GM12878 (cell line): ENCODE measurements around the gene FGF14. TPM values are rescaled to one million over a fixed set of nuclear protein-coding genes. Genes with fewer than 3 reads are reported as not detected.

Experiments
- ATAC-seq: fragments of 200-7000 bp; cut with Tn5 transposase; 3 replicates; pipeline ENCODE4 v1.9.1; 2020; ENCODE audit warnings: mild to moderate bottlenecking, moderate library complexity
- BruUV-seq: library from RNA; stranded (reverse); fragments of 400-500 nt; replicated peaks from 2 replicates; lab custom pipeline; 2021; lab: Mats Ljungman, UMichigan
- CTCF ChIA-PET: fragments of 300-600 bp; sonication (Branson Sonifier 250); formaldehyde crosslinking; extraction: SDS; loops from one replicate; lab custom pipeline; 2021; ENCODE audit warnings: inconsistent platforms; lab: Yijun Ruan, JAX
- POLR2A ChIA-PET: fragments of 350-600 bp; formaldehyde crosslinking; extraction: SDS; loops from one replicate; lab custom pipeline; 2021; ENCODE audit warnings: inconsistent platforms; lab: Charles Lee
- RAD21 ChIA-PET: fragments of 300-600 bp; sonication (Branson Sonifier 250); formaldehyde crosslinking; loops from one replicate; lab custom pipeline; 2023; ENCODE audit warnings: antibody characterized with exemption; ENCODE audit not compliant: unreplicated experiment; lab: Charles Lee
- SMC1A ChIA-PET: fragments of 300-600 bp; sonication (Branson Sonifier 250); formaldehyde crosslinking; loops from one replicate; lab custom pipeline; 2023; ENCODE audit not compliant: unreplicated experiment, uncharacterized antibody; lab: Charles Lee
- DNase-seq: peaks from one replicate; pipeline ENCODE4 v3.0.0-alpha.2; 2011; ENCODE audit warnings: low read depth, low spot score
- FAIRE-seq: peaks from 3 replicates; lab custom pipeline; 2011; peaks lifted over from hg19 to GRCh38; lab: Jason Lieb, UNC
- H2AFZ ChIP-seq: 2 replicates; pipeline ENCODE4 v1.6.0; 2011; ENCODE audit warnings: low read depth, low read length, control low read depth; ENCODE audit not compliant: control insufficient read depth
- H3K27ac ChIP-seq: 2 replicates; pipeline ENCODE4 v1.5.1; 2011; ENCODE audit warnings: control low read depth; ENCODE audit not compliant: control insufficient read depth, insufficient read depth
- H3K27me3 ChIP-seq, 2 experiments: replicated peaks in 1 of 2; 2 replicates each; pipeline versions ENCODE4 v1.6.0 to v1.6.1; 2011; ENCODE audit warnings: low read length in 1 of 2; ENCODE audit not compliant: control insufficient read depth in 2 of 2, insufficient read depth in 2 of 2
- H3K36me3 ChIP-seq, 2 experiments: 2 replicates each; pipeline ENCODE4 v1.5.1; 2011; ENCODE audit warnings: low read length in 1 of 2; ENCODE audit not compliant: control insufficient read depth in 2 of 2, insufficient read depth in 2 of 2
- H3K4me1 ChIP-seq: 2 replicates; pipeline ENCODE4 v1.6.1; 2011; ENCODE audit warnings: mild to moderate bottlenecking, low read length, moderate library complexity, mixed read lengths; ENCODE audit not compliant: control insufficient read depth, insufficient read depth
- H3K4me2 ChIP-seq: 2 replicates; pipeline ENCODE4 v1.6.0; 2011; ENCODE audit warnings: control low read depth; ENCODE audit not compliant: control insufficient read depth, insufficient read depth
- H3K4me3 ChIP-seq: fragments of 200-600 bp; sonication (generic); 2 replicates; pipeline ENCODE4 v1.5.1; 2016
- H3K79me2 ChIP-seq: 2 replicates; pipeline ENCODE4 v1.6.0; 2011; ENCODE audit warnings: low read length; ENCODE audit not compliant: control insufficient read depth, insufficient read depth
- H3K9ac ChIP-seq: 2 replicates; pipeline ENCODE4 v1.8.0; 2011; ENCODE audit warnings: low read length, control low read depth, mixed read lengths; ENCODE audit not compliant: control insufficient read depth, insufficient read depth
- H3K9me3 ChIP-seq: replicated peaks from 3 replicates; pipeline ENCODE4 v1.5.1; 2011; ENCODE audit warnings: mild to moderate bottlenecking, low read length; ENCODE audit not compliant: control insufficient read depth, insufficient read depth
- H4K20me1 ChIP-seq: 2 replicates; pipeline ENCODE4 v1.6.0; 2011; ENCODE audit not compliant: control insufficient read depth, insufficient read depth
- KDM1A ChIP-seq: fragments of 200-600 bp; sonication (generic); IDR thresholded peaks from 2 replicates; pipeline ENCODE4 v1.6.1; 2016; ENCODE audit warnings: borderline replicate concordance
- NFXL1 ChIP-seq: fragments of 450-650 bp; IDR thresholded peaks from 2 replicates; pipeline ENCODE4 v1.6.1; 2017; ENCODE audit warnings: antibody characterized with exemption, mild to moderate bottlenecking, borderline replicate concordance
- SIX5 ChIP-seq: IDR thresholded peaks from 2 replicates; pipeline ENCODE4 v1.6.1; 2011; ENCODE audit warnings: mild to moderate bottlenecking, low read depth, low read length, moderate library complexity; ENCODE audit not compliant: severe bottlenecking
- ZZZ3 ChIP-seq: IDR thresholded peaks from 2 replicates; pipeline ENCODE4 v1.6.1; 2011; ENCODE audit warnings: low read depth; ENCODE audit not compliant: control insufficient read depth, insufficient read length
- WGBS: methylation state at CpG from one replicate; pipeline ENCODE4 v1.1.6; 2016; ENCODE audit warnings: low lambda C conversion rate; ENCODE audit not compliant: insufficient replicate concordance, insufficient coverage; ENCODE audit errors: missing lambda C conversion rate; 5-methylcytosine and 5-hydroxymethylcytosine counted together
- in situ Hi-C: fragments of 300-500 bp; cut with MboI; formaldehyde crosslinking; loops from 9 replicates; pipeline ENCODE4 v1.14.3; 2018; ENCODE audit warnings: mixed read lengths
- intact Hi-C: fragments of 100-400 bp; cut with micrococcal nuclease; formaldehyde crosslinking; loops from one replicate; pipeline ENCODE4 v1.14.2; 2022; ENCODE audit not compliant: unreplicated experiment
- polyA plus RNA-seq, 11 experiments: library from polyadenylated mRNA; depleted of rRNA in 4 of 11; unstranded in 6 of 11; stranded (reverse) in 5 of 11; fragments of >200 nt; fragmentation: Nextera tagmentation in 4 of 11; fragmentation: Illumina TruSeq in 1 of 11; extraction: Ambion mirVana in 4 of 11; extraction: Trizol in 1 of 11; gene quantifications; 1 replicate in 1 of 11; 2 replicates in 10 of 11; pipeline versions ENCODE4 v1.2.1 to v1.2.3, GENCODE V29; 2011 to 2016; ENCODE audit warnings: inconsistent platforms in 2 of 11, missing spikeins in 2 of 11, low read depth in 1 of 11
- total RNA-seq, 4 experiments: library from RNA; depleted of rRNA in 3 of 4; stranded (reverse); fragments of >200 nt in 3 of 4; fragmentation: Illumina TruSeq in 1 of 4; extraction: Trizol in 1 of 4; gene quantifications; 2 replicates each; pipeline versions ENCODE4 v1.2.1 to v1.2.3, GENCODE V29; 2013 to 2021
- TF ChIP-seq, protein P1 (sequence below): IDR thresholded peaks from 2 replicates; pipeline ENCODE4 v1.6.1; 2012; ENCODE audit warnings: low read depth, low read length, improper control_type of control experiment
- TF ChIP-seq, protein P2 (sequence below): fragments of 150-350 bp; IDR thresholded peaks from 2 replicates; pipeline ENCODE4 v1.6.1; 2014; ENCODE audit warnings: mild to moderate bottlenecking, low read depth, low read length
- TF ChIP-seq, protein P3 (sequence below): IDR thresholded peaks from 2 replicates; pipeline ENCODE4 v1.6.1; 2011; ENCODE audit warnings: borderline replicate concordance, low read depth, mild to moderate bottlenecking, moderate library complexity, mixed read lengths, low read length; ENCODE audit not compliant: insufficient read depth; ENCODE audit errors: extremely low read length
- TF ChIP-seq, protein P4 (sequence below): fragments of 450-650 bp; IDR thresholded peaks from 2 replicates; pipeline ENCODE4 v1.6.1; 2017; ENCODE audit warnings: borderline replicate concordance

The FGF14 gene
- total and polyA plus RNA-seq, 10 of the 15 experiments (the other 5 are each of a cell fraction or from before 2014, with no cell fraction given): under 0.01 to 0.44 (median 0.04) TPM

DNA sequence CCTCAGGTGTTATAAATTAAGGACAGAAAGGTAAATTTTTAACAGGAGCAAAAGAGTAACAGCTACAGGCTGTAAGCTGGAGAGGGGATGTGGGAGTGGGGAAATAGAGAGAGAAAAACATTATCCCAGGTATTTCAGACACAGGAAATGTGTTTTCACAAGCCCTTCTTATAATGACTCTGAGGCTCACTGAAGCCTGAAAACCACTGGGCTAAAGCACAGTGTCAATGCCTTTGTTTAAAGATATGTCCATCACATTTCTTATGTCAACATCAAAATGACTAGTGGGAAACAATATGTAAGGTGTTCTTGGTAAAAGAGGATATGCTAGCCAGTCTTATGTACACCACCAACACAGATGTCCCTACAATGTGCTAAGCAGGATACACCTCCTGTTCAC lies 365.9 kb downstream of the FGF14 start:
- Histone ChIP-seq H3K4me3 (no peak overlapping the region), H3K36me3 (no peaks in the 10 kb centered on the region), H3K9me3 (no peaks in the 10 kb centered on the region), H3K27me3 (no peaks in the 10 kb centered on the region), H3K4me2 (no peak overlapping the region), H3K4me1 (no peaks in the 10 kb centered on the region), H3K27ac (no peak overlapping the region), H3K9ac (no peak overlapping the region), H2AFZ (no peak overlapping the region), H4K20me1 (no peaks in the 10 kb centered on the region), H3K79me2 (no peaks in the 10 kb centered on the region)
- SMC1A ChIA-PET: no interaction called here
- CTCF ChIA-PET: no interaction called here
- in situ Hi-C loops: no loop called here
- no TSS peak for BruUV-seq
- DNase-seq (no peak), ATAC-seq (peak; percentile 54), FAIRE-seq (no peak)
- intact Hi-C loops: no loop called here
- POLR2A ChIA-PET: no interaction called here
- TF ChIP-seq SIX5 (no peak), ZZZ3 (no peak)
- RAD21 ChIA-PET: no interaction called here

DNA sequence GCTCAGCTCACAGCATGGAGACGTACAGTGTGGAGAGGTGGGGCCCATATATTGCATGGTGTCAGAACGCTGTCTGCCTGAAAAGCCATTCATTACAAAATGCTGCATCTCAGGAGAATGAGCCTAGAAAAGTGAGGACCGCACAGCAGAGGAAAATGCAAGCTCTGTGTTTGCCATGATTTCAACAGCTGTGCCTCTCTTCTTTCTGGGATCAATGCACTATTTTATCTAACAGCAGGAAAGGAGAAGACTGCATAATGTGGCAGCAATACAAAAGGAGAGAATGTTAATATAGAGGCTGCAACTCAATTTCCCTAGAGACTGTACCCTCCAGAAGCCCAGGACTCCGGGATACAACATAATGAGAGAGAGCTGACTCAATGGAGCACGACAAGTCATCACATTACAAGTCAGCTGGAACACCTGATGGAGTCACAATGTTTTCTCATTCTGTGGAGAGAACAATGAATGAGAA lies 368.0 kb downstream of the FGF14 start:
- POLR2A ChIA-PET: no interaction called here

More for the DNA sequence above, 368.0 kb downstream of the FGF14 start:
- TF ChIP-seq, protein P1, sequence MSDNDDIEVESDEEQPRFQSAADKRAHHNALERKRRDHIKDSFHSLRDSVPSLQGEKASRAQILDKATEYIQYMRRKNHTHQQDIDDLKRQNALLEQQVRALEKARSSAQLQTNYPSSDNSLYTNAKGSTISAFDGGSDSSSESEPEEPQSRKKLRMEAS: no peak
- TF ChIP-seq, protein P2, sequence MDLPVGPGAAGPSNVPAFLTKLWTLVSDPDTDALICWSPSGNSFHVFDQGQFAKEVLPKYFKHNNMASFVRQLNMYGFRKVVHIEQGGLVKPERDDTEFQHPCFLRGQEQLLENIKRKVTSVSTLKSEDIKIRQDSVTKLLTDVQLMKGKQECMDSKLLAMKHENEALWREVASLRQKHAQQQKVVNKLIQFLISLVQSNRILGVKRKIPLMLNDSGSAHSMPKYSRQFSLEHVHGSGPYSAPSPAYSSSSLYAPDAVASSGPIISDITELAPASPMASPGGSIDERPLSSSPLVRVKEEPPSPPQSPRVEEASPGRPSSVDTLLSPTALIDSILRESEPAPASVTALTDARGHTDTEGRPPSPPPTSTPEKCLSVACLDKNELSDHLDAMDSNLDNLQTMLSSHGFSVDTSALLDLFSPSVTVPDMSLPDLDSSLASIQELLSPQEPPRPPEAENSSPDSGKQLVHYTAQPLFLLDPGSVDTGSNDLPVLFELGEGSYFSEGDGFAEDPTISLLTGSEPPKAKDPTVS: no peak
- TF ChIP-seq, protein P3, sequence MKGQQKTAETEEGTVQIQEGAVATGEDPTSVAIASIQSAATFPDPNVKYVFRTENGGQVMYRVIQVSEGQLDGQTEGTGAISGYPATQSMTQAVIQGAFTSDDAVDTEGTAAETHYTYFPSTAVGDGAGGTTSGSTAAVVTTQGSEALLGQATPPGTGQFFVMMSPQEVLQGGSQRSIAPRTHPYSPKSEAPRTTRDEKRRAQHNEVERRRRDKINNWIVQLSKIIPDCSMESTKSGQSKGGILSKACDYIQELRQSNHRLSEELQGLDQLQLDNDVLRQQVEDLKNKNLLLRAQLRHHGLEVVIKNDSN: no peak
- no peak for TF ChIP-seq NFXL1
- TF ChIP-seq, protein P4, sequence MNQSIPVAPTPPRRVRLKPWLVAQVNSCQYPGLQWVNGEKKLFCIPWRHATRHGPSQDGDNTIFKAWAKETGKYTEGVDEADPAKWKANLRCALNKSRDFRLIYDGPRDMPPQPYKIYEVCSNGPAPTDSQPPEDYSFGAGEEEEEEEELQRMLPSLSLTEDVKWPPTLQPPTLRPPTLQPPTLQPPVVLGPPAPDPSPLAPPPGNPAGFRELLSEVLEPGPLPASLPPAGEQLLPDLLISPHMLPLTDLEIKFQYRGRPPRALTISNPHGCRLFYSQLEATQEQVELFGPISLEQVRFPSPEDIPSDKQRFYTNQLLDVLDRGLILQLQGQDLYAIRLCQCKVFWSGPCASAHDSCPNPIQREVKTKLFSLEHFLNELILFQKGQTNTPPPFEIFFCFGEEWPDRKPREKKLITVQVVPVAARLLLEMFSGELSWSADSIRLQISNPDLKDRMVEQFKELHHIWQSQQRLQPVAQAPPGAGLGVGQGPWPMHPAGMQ: no peak
- TF ChIP-seq KDM1A: no peak
- in situ Hi-C loops (no loop called here), intact Hi-C loops (no loop called here)
- 2% methylated on average over 5 of the region's 5 CpGs for WGBS
- Histone ChIP-seq H3K9me3 (no peaks in the 10 kb centered on the region), H4K20me1 (no peaks in the 10 kb centered on the region), H3K4me3 (no peak overlapping the region), H3K4me1 (no peaks in the 10 kb centered on the region), H2AFZ (no peak overlapping the region), H3K9ac (no peak overlapping the region), H3K27me3 (no peaks in the 10 kb centered on the region), H3K79me2 (no peaks in the 10 kb centered on the region), H3K36me3 (no peaks in the 10 kb centered on the region), H3K4me2 (no peak overlapping the region), H3K27ac (no peak overlapping the region)
- ChIA-PET SMC1A (interaction anchor here (0.6 to 1.2 kb wide), 3 partner anchors 93 to 526 kb away, joined by 3 read pairs; no protein-coding TSS in a partner anchor), CTCF (interaction anchor here (1.5 kb wide), 1 partner anchor 23 kb away, joined by 3 read pairs; no protein-coding TSS in a partner anchor), RAD21 (interaction anchor here (0.6 kb wide), 1 partner anchor 45 kb away, joined by 3 read pairs; no protein-coding TSS in a partner anchor)
- ATAC-seq (no peak), FAIRE-seq (no peak), DNase-seq (no peak)
- BruUV-seq: no TSS peak
